GM18861 (cell line): ENCODE measurements around the gene CCNB1IP1.
A peak's percentile ranks its signal among the peaks of the same experiment; 100 is the strongest.
"Not testable (repeated sequence)": the region's sequence is repeated elsewhere in the genome, so short reads cannot be mapped to it uniquely, and the experiment has no call there.

ENCODE experiments used
- ATAC-seq: cut with Tn5 transposase; IDR thresholded peaks from one replicate; pipeline ENCODE4 v1.9.1; 2021; ENCODE audit not compliant: unreplicated experiment

Gene CCNB1IP1

DNA sequence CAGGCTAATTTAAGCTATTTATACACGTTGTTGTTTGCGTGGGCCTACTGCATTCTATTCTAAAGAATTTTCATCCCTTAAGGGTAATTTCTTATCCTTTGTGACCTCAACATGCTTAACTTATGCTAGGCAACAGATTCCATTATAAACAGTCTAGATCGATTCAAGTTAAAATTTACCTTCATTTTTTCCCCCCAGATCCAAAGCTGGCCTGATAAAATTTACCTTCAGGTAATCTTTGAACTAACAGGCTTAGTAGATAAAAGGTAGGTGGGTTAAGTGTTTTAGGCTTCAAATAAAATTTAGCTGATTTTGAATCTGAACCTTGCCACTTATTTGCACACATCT lies 389 bp upstream of the CCNB1IP1 start:
- ATAC-seq, result no peak

DNA sequence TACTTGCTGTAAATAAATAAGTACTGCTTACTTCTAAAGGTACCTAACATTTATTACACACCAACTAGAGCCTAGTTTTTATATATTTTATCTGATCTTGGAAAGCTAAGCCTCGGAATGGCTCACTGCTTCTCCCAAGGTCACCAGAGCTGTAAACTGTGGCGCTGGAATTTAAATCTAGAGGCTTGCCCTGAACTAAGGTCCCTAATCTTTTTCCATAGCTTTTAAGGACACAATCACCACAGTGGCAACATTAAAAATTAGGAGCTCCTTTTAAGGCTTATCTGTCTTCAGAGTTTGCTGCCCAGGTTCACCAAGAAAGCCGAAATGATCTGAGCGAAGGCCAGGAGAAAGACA lies 670 bp downstream of the CCNB1IP1 start:
- ATAC-seq, result no peak

GRCh38 chr14:20331053-20331613 lies 1.9 kb downstream of the CCNB1IP1 start:
- ATAC-seq, result no peak

GRCh38 chr14:20329355-20329754 lies 3.7 kb downstream of the CCNB1IP1 start:
- no peak for ATAC-seq

DNA sequence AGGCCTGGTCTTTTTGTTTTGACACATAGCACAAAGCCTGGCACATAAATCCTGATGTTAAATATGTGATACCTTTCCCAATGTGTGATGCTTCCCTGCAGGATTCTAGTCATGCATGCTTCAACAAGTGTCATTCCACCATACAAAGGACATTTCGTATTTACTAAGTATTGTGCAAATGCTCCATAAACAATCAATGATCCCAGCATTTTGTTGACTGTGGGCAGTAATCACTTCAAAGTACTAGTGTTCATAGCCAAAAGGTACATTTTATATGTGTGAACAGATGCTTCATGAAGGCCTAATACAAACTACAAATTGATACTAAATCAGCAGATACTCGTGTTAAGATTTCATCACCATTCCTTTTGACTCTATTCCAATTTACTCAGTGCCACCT lies 4.4 kb downstream of the CCNB1IP1 start:
- no peak for ATAC-seq

DNA sequence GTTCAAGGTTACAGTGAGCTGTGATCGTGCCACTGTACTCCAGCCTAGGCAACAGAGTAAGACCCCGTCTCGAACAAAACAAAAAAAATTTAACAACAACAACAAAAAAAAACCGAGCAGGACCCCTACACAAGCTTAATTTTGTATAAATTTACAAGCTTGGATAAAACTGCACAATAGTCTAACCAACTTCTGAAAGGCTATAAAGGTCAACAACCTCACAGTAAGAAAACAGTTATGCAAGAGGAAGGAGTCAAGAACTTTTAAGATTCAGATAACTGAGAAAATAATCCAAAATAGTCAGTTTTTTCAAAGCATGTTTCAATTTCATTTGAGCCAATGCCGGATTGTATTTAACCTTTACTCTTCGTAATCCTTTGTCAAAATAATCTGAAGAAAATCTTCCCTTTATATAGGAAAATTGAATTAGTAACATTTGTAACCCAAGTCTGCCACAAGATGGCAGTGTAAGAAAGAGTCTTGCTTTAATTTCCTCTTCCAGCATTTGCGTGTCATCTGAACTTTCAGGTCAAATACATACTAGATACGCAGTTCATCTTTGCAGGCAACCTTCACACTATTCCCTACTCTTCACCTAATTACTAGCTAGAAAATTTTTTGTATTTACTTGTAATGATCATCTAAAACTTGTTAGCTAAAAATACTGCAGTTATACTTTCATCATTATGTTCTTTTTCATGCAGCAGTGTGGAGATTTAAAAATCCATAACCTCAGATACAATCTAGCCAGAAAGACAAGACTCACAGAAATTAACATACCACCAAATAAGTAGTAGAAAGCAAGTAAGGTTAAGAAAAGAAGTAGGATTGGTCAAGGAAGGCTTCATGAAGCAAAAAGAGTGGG lies 5.8 kb downstream of the CCNB1IP1 start:
- ATAC-seq, result peak; percentile 56

DNA sequence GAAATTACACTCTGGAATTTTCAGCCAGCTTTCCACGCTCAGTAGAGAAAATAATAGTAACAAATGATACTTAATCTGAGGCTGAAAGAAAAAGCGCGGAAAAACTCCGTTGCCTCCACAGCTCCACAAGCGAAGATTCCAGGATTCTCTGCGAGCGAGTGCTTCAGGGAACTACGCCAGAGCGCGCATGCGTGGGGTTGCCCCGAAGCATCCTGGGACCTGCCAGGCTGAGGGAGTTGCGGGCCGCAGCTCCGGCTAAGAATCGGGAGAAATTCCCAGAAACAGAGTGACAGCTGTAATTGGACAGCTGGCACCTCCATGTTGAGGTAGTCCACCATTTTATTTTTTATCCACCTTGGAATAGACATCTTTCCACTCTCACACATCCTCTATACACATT lies 15.4 kb downstream of the CCNB1IP1 start:
- no peak for ATAC-seq

DNA sequence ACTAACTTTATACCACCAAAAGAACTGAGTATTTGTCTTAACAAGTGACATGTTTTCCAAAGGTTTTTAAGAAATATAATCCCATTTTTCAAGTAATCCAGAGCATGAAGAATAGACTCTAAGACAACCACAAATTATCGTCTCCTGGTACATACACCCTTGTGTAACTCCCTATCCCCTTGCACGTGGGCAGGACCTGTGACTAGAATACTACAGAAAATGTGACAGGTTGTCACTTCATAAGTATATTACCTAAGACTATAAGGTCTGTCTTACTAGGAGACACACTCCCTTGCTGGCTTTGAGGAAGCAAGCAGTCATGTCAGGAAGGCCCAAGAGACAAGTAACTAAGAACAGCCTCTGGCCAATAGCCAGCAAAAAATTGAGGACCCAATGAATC lies 19.1 kb downstream of the CCNB1IP1 start:
- no peak for ATAC-seq

DNA sequence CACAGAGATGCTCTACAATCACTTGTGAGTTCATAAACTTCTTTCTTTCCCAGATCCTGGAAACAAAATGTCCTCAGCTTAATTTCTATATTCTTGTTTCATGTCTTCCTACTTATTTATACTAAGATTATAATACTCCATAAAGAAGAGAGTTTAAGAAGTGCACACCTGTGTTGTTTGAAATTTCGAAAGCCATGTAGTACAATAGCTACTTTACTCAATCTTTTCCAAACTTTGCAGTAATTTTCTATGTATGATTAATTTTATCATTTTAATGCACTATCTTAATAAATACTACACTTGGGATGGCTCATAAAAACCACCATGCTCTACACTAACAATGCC lies 27.0 kb downstream of the CCNB1IP1 start:
- ATAC-seq, result peak; percentile 8

DNA sequence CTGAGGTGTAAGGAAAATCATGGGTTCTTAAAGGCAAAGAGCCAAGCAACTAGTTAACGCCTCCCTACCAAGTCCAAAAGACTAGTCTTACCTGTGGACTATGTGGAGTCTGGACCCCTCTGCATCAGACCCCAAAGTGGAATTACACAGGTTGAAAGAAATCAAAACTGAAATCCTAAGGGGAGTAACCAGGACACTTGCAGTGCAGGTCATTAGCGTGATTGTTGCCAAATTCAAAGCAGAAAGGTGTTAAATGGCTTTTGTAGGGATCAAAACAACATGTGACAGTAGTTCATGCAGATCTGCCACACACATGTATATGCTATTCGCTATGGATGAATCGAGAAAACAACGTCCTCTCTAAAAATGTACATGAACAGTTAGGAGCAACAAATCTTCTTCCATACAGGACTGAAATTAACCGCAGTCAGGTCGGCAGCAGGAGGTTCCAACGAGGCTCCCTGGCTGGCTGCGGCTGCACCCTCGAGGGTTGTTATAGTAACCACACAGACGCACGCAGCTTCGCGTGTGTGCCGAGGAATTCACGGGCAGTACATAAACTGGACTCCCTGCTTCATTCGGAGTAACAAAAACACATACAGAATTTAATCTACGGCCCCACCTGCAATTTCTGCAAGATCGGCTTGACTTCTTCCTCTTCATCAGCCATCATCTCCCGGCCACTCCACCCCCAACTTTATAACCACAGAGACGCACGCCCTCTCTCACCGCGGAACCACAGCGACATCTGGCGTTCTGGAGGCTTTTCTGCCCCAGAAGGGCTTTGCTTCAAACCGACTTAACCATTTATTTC lies 27.6 kb downstream of the CCNB1IP1 start, which contains the start of gene TTC5:
Gene TTC5 (minus strand): TSS at position 687 of the 814 bp plus-strand sequence. CDS start 14 bp downstream, at position 673.
- ATAC-seq, result peak; percentile 79

GRCh38 chr14:20302042-20302755 lies 30.9 kb downstream of the CCNB1IP1 start:
- ATAC-seq, result no peak

- peak; percentile 77 for ATAC-seq
Observed at GRCh38 chr14:20295067-20295466, 38.0 kb downstream of the CCNB1IP1 start.

DNA sequence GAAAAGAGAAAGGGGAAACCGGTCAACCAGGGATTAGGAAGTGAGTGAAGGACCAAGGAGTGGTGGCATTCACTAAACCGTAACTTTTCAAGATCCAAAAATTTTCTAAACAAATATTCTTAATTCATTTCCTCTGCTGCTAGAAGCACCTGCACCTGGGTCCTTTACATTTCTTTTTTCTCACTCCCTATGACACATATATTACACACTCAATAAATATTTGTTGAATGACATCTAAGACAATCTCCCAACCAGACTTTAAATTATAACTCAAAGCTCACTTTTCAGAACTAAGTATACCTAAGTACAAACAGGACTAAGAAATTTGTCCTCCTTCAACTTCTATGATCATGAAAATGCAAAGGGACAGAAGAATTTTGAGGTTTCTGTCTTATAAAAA lies 38.4 kb downstream of the CCNB1IP1 start:
- ATAC-seq, result no peak

GRCh38 chr14:20281998-20282397 lies 51.1 kb downstream of the CCNB1IP1 start:
- ATAC-seq, result not testable (repeated sequence)

- ATAC-seq, result not testable (repeated sequence)
Observed at GRCh38 chr14:20280265-20280664, 52.8 kb downstream of the CCNB1IP1 start.

DNA sequence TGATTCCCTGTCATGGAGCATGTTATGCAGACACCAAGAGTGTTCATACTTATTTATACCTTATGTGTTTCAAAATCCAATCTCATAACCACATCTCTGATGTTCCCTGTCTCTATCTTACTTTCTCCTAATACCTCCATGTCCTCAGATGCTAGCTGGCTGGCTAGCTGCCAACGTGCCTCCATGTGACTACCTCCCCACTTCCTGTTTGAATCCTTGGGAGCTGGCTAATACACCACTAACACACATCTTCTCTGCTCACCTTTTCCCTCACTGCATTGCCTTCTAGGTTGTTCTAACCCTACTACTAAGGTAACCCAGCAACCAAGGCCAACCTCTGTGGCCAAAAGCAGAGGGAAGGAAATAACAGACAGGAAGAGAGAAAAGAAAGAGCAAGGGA lies 54.7 kb downstream of the CCNB1IP1 start:
- ATAC-seq, result no peak

GRCh38 chr14:20277409-20277808 lies 55.7 kb downstream of the CCNB1IP1 start:
- ATAC-seq, result no peak

- ATAC-seq, result no peak
Observed at GRCh38 chr14:20274062-20274461, 59.0 kb downstream of the CCNB1IP1 start.

DNA sequence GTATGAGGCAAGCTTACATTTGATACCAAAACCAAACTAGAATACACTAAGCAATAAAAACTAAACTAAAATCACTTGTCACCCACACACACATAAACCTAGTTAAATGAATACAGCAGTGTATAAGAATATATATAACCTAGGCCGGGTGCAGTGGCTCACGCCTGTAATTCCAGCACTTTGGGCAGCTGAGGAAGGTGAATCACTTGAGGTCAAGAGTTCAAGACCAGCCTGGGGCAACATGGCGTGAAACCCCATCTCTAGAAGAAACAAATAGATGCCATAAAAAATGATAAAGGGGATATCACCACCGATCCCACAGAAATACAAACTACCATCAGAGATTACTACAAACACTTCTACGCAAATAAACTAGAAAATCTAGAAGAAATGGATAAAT lies 68.7 kb downstream of the CCNB1IP1 start:
- not testable (repeated sequence) for ATAC-seq

DNA sequence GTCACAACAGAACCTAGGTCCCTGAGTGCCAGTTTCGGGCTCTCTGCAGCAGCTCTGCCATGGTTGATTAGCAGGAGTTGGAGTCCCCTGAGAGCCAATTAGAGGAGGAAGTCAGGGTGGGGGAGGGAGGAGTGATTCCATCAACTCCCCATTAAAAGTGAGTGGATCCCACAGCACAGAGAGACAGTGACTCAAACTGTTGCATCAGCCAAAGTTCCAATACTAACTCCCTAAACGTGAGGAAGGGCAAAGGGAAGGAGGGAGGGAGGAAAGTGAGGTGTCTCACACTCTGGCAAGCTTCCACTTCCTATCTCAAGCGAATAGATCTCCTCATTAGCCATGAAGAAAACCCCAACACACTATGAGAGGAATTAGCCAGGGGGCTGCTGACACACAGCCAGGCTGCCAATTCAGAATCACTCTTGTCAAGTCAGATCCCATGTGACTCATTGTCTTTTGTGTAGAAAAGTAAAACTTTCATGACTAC lies 70.4 kb downstream of the CCNB1IP1 start:
- ATAC-seq, result no peak
